PFSK-1 (cell line): ENCODE results near the gene TAC4.

Experiments used
- POLR2AphosphoS5 ChIP-seq: IDR thresholded peaks from 2 replicates; pipeline ENCODE4 v1.6.1; 2012; ENCODE audit warnings: low read depth, mild to moderate bottlenecking, control low read depth, low read length, moderate library complexity
- TAF1 ChIP-seq: IDR thresholded peaks from 2 replicates; pipeline ENCODE4 v1.6.1; 2012; ENCODE audit warnings: low read length, control low read depth, borderline replicate concordance; ENCODE audit not compliant: insufficient read depth

GRCh38 chr17:49842846-49843245 lies 5.0 kb downstream of the TAC4 start:
- no peak for TF ChIP-seq TAF1
- no peak for TF ChIP-seq POLR2AphosphoS5
